H1 (cell line): ENCODE measurements around the gene P2RY8. TPM values are rescaled to one million over a fixed set of nuclear protein-coding genes. Genes with fewer than 3 reads are reported as not detected.

Experiments
- CTCF ChIA-PET: fragments of 300-600 bp; sonication (Branson Sonifier 250); formaldehyde crosslinking; loops from one replicate; lab custom pipeline; 2021; ENCODE audit not compliant: partially characterized antibody; lab: Charles Lee
- POLR2A ChIA-PET: fragments of 300-600 bp; sonication (Branson Sonifier 250); formaldehyde crosslinking; loops from one replicate; lab custom pipeline; 2021; ENCODE audit warnings: inconsistent platforms; ENCODE audit not compliant: partially characterized antibody; lab: Charles Lee
- DNase-seq, 2 experiments: peaks; one replicate each; pipeline versions ENCODE4 v3.0.0 to v3.0.0-alpha.2; 2010 to 2022; ENCODE audit warnings: low spot score in 2 of 2, low read depth in 1 of 2, mixed read lengths in 1 of 2
- FAIRE-seq: peaks from 2 replicates; lab custom pipeline; 2011; peaks lifted over from hg19 to GRCh38; lab: Jason Lieb, UNC
- H2AFZ ChIP-seq: 2 replicates; pipeline ENCODE4 v1.8.1; 2012; ENCODE audit warnings: low read length, inconsistent platforms
- H2AK5ac ChIP-seq: 2 replicates; pipeline ENCODE4 v1.6.1; 2013; ENCODE audit warnings: low read depth, low read length
- H2BK120ac ChIP-seq: replicated peaks from 2 replicates; pipeline ENCODE3; 2013; ENCODE audit warnings: low read depth, low read length, inconsistent platforms
- H2BK12ac ChIP-seq: 2 replicates; pipeline ENCODE4 v1.6.1; 2013; ENCODE audit warnings: low read depth, low read length
- H2BK15ac ChIP-seq: 2 replicates; pipeline ENCODE4 v1.6.1; 2013; ENCODE audit warnings: low read length
- H2BK20ac ChIP-seq: 2 replicates; pipeline ENCODE4 v1.6.1; 2013; ENCODE audit warnings: low read length
- H2BK5ac ChIP-seq: 2 replicates; pipeline ENCODE4 v1.6.1; 2013; ENCODE audit warnings: low read depth, low read length
- H3K14ac ChIP-seq: 2 replicates; pipeline ENCODE4 v1.6.1; 2013; ENCODE audit warnings: inconsistent platforms; ENCODE audit not compliant: insufficient read length
- H3K18ac ChIP-seq: 2 replicates; pipeline ENCODE4 v1.6.1; 2013; ENCODE audit warnings: low read length; ENCODE audit errors: extremely low read depth
- H3K23ac ChIP-seq: 2 replicates; pipeline ENCODE4 v1.6.1; 2013; ENCODE audit warnings: inconsistent platforms; ENCODE audit not compliant: insufficient read length
- H3K23me2 ChIP-seq: 2 replicates; pipeline ENCODE4 v1.6.1; 2013; ENCODE audit warnings: low read depth, low read length
- H3K27ac ChIP-seq: 2 replicates; pipeline ENCODE4 v1.6.1; 2011; ENCODE audit warnings: low read depth, low read length, inconsistent platforms
- H3K27me3 ChIP-seq, 4 experiments: replicated peaks in 1 of 4; 1 replicate in 1 of 4; 2 replicates in 3 of 4; pipeline versions ENCODE4 v1.6.1 to v1.8.1; 2011 to 2013; ENCODE audit warnings: low read length in 3 of 4, mild to moderate bottlenecking in 3 of 4, inconsistent platforms in 2 of 4, mixed read lengths in 2 of 4, moderate library complexity in 1 of 4; ENCODE audit not compliant: control insufficient read depth in 3 of 4, insufficient read depth in 3 of 4; ENCODE audit errors: extremely low read depth in 1 of 4
- H3K36me3 ChIP-seq, 4 experiments: 2 replicates each; pipeline versions ENCODE4 v1.6.1 to v1.8.1; 2011 to 2013; ENCODE audit warnings: mild to moderate bottlenecking in 4 of 4, low read length in 3 of 4, moderate library complexity in 2 of 4, control low read depth in 1 of 4, inconsistent platforms in 1 of 4; ENCODE audit not compliant: insufficient read depth in 4 of 4, control insufficient read depth in 2 of 4
- H3K4ac ChIP-seq: replicated peaks from 2 replicates; pipeline ENCODE3; 2013; ENCODE audit warnings: low read length, low read depth, mixed read lengths, inconsistent platforms; ENCODE audit not compliant: insufficient read length
- H3K4me1 ChIP-seq, 4 experiments: replicated peaks in 1 of 4; 1 replicate in 1 of 4; 2 replicates in 3 of 4; pipeline versions ENCODE4 v1.6.1 to v1.8.1; 2011 to 2013; ENCODE audit warnings: low read length in 3 of 4, inconsistent platforms in 2 of 4, mixed read lengths in 1 of 4; ENCODE audit not compliant: insufficient read depth in 4 of 4, control insufficient read depth in 3 of 4
- H3K4me2 ChIP-seq, 2 experiments: 2 replicates each; pipeline versions ENCODE4 v1.6.1 to v1.8.1; 2011 to 2013; ENCODE audit warnings: low read depth in 2 of 2, low read length in 2 of 2, control low read depth in 1 of 2, inconsistent platforms in 1 of 2, mild to moderate bottlenecking in 1 of 2; ENCODE audit not compliant: insufficient read depth in 1 of 2
- H3K4me3 ChIP-seq, 4 experiments: fragments of 200-600, 300-600 bp in 1 of 4; sonication (generic), shearing (Covaris generic), sonication (Bioruptor Twin) in 1 of 4; 2 replicates each; pipeline versions ENCODE4 v1.5.1 to v1.8.1; 2011 to 2016; ENCODE audit warnings: low read length in 4 of 4, low read depth in 3 of 4, control low read depth in 2 of 4, inconsistent platforms in 2 of 4, mild to moderate bottlenecking in 2 of 4, mixed read lengths in 1 of 4, moderate library complexity in 1 of 4; ENCODE audit not compliant: insufficient read depth in 2 of 4; ENCODE audit errors: extremely low read depth in 1 of 4
- H3K56ac ChIP-seq: replicated peaks from 2 replicates; pipeline ENCODE3; 2013; ENCODE audit warnings: low read depth, mild to moderate bottlenecking, mixed read lengths, low read length, inconsistent platforms; ENCODE audit not compliant: insufficient read length
- H3K79me1 ChIP-seq: 2 replicates; pipeline ENCODE4 v1.6.1; 2013; ENCODE audit warnings: low read depth, low read length, control low read depth
- H3K79me2 ChIP-seq, 2 experiments: 2 replicates each; pipeline versions ENCODE4 v1.6.1 to v1.8.1; 2012 to 2013; ENCODE audit warnings: low read length in 2 of 2, mild to moderate bottlenecking in 2 of 2, inconsistent platforms in 1 of 2; ENCODE audit not compliant: insufficient read depth in 2 of 2, control insufficient read depth in 1 of 2
- H3K9ac ChIP-seq, 4 experiments: replicated peaks in 1 of 4; 1 replicate in 1 of 4; 2 replicates in 3 of 4; pipeline versions ENCODE4 v1.6.1 to v1.8.1; 2011 to 2013; ENCODE audit warnings: low read depth in 3 of 4, low read length in 3 of 4, control low read depth in 2 of 4, mild to moderate bottlenecking in 2 of 4, moderate library complexity in 2 of 4, inconsistent platforms in 1 of 4; ENCODE audit errors: extremely low read depth in 1 of 4
- H3K9me3 ChIP-seq, 2 experiments: 2 replicates each; pipeline versions ENCODE4 v1.6.1 to v1.8.1; 2012 to 2013; ENCODE audit warnings: mild to moderate bottlenecking in 2 of 2, moderate library complexity in 2 of 2, control low read depth in 1 of 2, inconsistent platforms in 1 of 2, low read depth in 1 of 2, low read length in 1 of 2, mixed read lengths in 1 of 2; ENCODE audit not compliant: insufficient read depth in 2 of 2
- H4K20me1 ChIP-seq, 2 experiments: replicated peaks in 1 of 2; 2 replicates each; pipeline versions ENCODE3 to v1.8.1; 2011 to 2013; ENCODE audit warnings: inconsistent platforms in 2 of 2, low read length in 2 of 2, mild to moderate bottlenecking in 1 of 2; ENCODE audit not compliant: insufficient read depth in 2 of 2, control insufficient read depth in 1 of 2
- H4K5ac ChIP-seq: 2 replicates; pipeline ENCODE4 v1.6.1; 2013; ENCODE audit warnings: low read length, low read depth, mixed read lengths, inconsistent platforms; ENCODE audit not compliant: insufficient read length
- H4K8ac ChIP-seq: 2 replicates; pipeline ENCODE4 v1.8.0; 2013; ENCODE audit warnings: mild to moderate bottlenecking, moderate library complexity, low read length, inconsistent platforms; ENCODE audit not compliant: insufficient read depth; ENCODE audit errors: extremely low read depth
- H4K91ac ChIP-seq: replicated peaks from 2 replicates; pipeline ENCODE3; 2013; ENCODE audit warnings: low read length, mixed read lengths, inconsistent platforms; ENCODE audit not compliant: insufficient read length
- FOSL1 ChIP-seq: IDR thresholded peaks from 2 replicates; pipeline ENCODE4 v1.6.1; 2011; ENCODE audit warnings: mild to moderate bottlenecking, low read depth, low read length, moderate library complexity; ENCODE audit not compliant: insufficient read depth
- JUN ChIP-seq: IDR thresholded peaks from 2 replicates; pipeline ENCODE4 v1.6.1; 2011; ENCODE audit warnings: low read depth, mild to moderate bottlenecking, improper control_type of control experiment, low read length
- RBBP5 ChIP-seq: IDR thresholded peaks from 2 replicates; pipeline ENCODE4 v1.7.1; 2012; ENCODE audit warnings: low read depth, mild to moderate bottlenecking, inconsistent platforms, low read length, moderate library complexity, borderline replicate concordance
- SIX5 ChIP-seq: IDR thresholded peaks from 2 replicates; pipeline ENCODE4 v1.6.1; 2011; ENCODE audit warnings: mild to moderate bottlenecking, low read depth, low read length
- TAF1 ChIP-seq: IDR thresholded peaks from 2 replicates; pipeline ENCODE4 v1.6.1; 2011; ENCODE audit warnings: mild to moderate bottlenecking, low read depth, low read length
- WGBS, 2 experiments: shearing (Covaris generic) in 1 of 2; methylation state at CpG; one replicate each; pipeline versions ENCODE4 v1.1.6 to v1.1.7; 2013 to 2015; ENCODE audit warnings: low lambda C conversion rate in 2 of 2, mixed read lengths in 2 of 2, inconsistent platforms in 1 of 2, low coverage in 1 of 2, missing lambda C conversion rate in 1 of 2; ENCODE audit not compliant: insufficient replicate concordance in 2 of 2, insufficient coverage in 1 of 2, insufficient read length in 1 of 2; ENCODE audit errors: extremely low coverage in 1 of 2, missing lambda C conversion rate in 1 of 2; 5-methylcytosine and 5-hydroxymethylcytosine counted together
- polyA plus RNA-seq, 7 experiments: library from polyadenylated mRNA; depleted of rRNA in 3 of 7; stranded (reverse) in 5 of 7; unstranded in 2 of 7; fragments of >200 nt in 5 of 7; fragments of 200-250 nt in 2 of 7; gene quantifications; 1 replicate in 5 of 7; 2 replicates in 1 of 7; 4 replicates in 1 of 7; pipeline versions ENCODE4 v1.2.1 to v1.2.3, GENCODE V29; 2011 to 2013; ENCODE audit warnings: missing spikeins in 2 of 7, mixed read lengths in 2 of 7
- total RNA-seq: library from RNA; stranded (reverse); fragmentation: NEBNext Ultra II Directional; extraction: Animal tissue kit (Norgen Biotek cat#: 25700); gene quantifications from 2 replicates; pipeline ENCODE4 v1.2.1, GENCODE V29; 2021

P2RY8 gene
- total and polyA plus RNA-seq, 2 of the 8 experiments (the other 6 are each of a cell fraction or from before 2014, with no cell fraction given): 0.09 to 0.15 TPM

DNA sequence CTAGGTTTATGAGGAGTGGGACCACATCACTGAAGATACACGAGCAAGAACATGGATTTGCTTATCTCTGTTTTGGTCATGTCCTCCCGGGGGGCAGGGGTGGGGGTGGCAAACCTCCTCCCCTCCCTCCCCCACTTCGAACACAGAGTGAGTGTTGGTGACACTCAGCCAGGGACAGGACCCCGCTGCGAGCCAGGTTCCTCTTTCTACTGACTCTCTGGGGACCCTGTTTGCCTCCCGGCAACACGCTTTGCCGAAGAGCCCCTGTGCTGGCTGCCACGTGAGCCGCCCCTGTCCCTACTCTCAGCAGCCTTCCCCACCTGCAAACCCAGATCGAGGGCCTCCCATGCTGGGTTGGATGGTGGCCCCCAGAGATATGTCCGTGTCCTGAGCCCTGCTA, 34.7 kb downstream of the P2RY8 start:
- TF ChIP-seq TAF1 (no peak), RBBP5 (no peak), JUN (no peak), SIX5 (no peak), FOSL1 (no peak)
- TF ChIP-seq, all 59 proteins: peak for 0
- no peaks in the 10 kb centered on the region for H4K20me1 ChIP-seq
- CTCF ChIA-PET: no interaction called here

More for the DNA sequence above, 34.7 kb downstream of the P2RY8 start:
- H3K79me2 ChIP-seq: no peaks in the 10 kb centered on the region
- H3K4ac ChIP-seq: no peak overlapping the region
- no peak overlapping the region for H4K91ac ChIP-seq
- H2BK12ac ChIP-seq: no peak overlapping the region
- H3K27me3 ChIP-seq: no peaks in the 10 kb centered on the region
- H2AK5ac ChIP-seq: no peak overlapping the region
- H3K4me3 ChIP-seq: no peak overlapping the region
- no peak for FAIRE-seq
- H3K18ac ChIP-seq: no peak overlapping the region
- H2BK20ac ChIP-seq: no peak overlapping the region
- no peak overlapping the region for H2BK120ac ChIP-seq
- WGBS, 2 experiments: 87% methylated on average over 11 of the region's 12 CpGs; no CpG with 5 or more reads in 1 of the 2 experiments
- POLR2A ChIA-PET: no interaction called here
- DNase-seq: no peak
- no peak overlapping the region for H2AFZ ChIP-seq
- no peaks in the 10 kb centered on the region for H3K9me3 ChIP-seq
- H3K56ac ChIP-seq: no peak overlapping the region
- H3K9ac ChIP-seq: no peak overlapping the region
- H3K23ac ChIP-seq: no peak overlapping the region
- H3K36me3 ChIP-seq: no peaks in the 10 kb centered on the region
- no peak overlapping the region for H3K14ac ChIP-seq
- no peak overlapping the region for H2BK5ac ChIP-seq
- H3K79me1 ChIP-seq: no peaks in the 10 kb centered on the region
- no peak overlapping the region for H2BK15ac ChIP-seq
- H4K5ac ChIP-seq: no peak overlapping the region
- no peaks in the 10 kb centered on the region for H3K4me1 ChIP-seq
- no peak overlapping the region for H4K8ac ChIP-seq
- no peak overlapping the region for H3K4me2 ChIP-seq
- no peak overlapping the region for H3K27ac ChIP-seq
- H3K23me2 ChIP-seq: no peaks in the 10 kb centered on the region
